SU-DHL-6 (cell line): Measurements from ENCODE around the gene VEZT.
"Not testable (repeated sequence)": the region's sequence is repeated elsewhere in the genome, so short reads cannot be mapped to it uniquely, and the experiment has no call there.

ENCODE experiments used
- EZH2phosphoT487 ChIP-seq: fragments of 200-600 bp; sonication (generic), shearing (Covaris generic); conservative IDR thresholded peaks from 2 replicates; pipeline ENCODE4 v1.6.1; 2018; ENCODE audit warnings: mild to moderate bottlenecking, antibody characterized with exemption, low read length, moderate library complexity, mixed read lengths
- TF ChIP-seq, protein P1 (sequence below): fragments of 200-600 bp; sonication (generic); IDR thresholded peaks from one replicate; pipeline ENCODE4 v1.5.1; 2017; ENCODE audit warnings: antibody characterized with exemption, mild to moderate bottlenecking, low read length, moderate library complexity; ENCODE audit not compliant: insufficient read depth, poor library complexity, severe bottlenecking

DNA sequence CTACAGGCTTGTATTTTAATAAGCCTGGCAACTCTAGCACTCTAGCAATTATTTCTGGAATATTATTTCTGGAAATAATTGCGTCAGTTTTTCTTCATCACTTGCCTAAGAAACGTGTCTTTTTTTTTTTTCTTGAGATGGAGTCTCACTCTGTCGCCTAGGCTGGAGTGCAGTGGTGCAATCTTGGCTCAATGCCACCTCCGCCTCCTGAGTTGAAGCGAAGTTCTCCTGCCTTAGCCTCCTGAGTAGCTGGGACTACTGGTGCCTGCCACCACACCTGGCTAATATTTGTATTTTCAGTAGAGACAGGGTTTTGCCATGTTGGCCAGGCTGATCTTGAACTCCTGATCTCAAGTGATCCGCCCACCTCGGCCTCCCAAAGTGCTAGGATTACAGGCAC is 106.6 kb downstream of the VEZT start:
- TF ChIP-seq, protein P1, sequence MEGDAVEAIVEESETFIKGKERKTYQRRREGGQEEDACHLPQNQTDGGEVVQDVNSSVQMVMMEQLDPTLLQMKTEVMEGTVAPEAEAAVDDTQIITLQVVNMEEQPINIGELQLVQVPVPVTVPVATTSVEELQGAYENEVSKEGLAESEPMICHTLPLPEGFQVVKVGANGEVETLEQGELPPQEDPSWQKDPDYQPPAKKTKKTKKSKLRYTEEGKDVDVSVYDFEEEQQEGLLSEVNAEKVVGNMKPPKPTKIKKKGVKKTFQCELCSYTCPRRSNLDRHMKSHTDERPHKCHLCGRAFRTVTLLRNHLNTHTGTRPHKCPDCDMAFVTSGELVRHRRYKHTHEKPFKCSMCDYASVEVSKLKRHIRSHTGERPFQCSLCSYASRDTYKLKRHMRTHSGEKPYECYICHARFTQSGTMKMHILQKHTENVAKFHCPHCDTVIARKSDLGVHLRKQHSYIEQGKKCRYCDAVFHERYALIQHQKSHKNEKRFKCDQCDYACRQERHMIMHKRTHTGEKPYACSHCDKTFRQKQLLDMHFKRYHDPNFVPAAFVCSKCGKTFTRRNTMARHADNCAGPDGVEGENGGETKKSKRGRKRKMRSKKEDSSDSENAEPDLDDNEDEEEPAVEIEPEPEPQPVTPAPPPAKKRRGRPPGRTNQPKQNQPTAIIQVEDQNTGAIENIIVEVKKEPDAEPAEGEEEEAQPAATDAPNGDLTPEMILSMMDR, result not testable (repeated sequence)
- not testable (repeated sequence) for TF ChIP-seq EZH2phosphoT487
